HepG2 (cell line): ENCODE data around the gene MYLK2. TPM values are rescaled to one million over a fixed set of nuclear protein-coding genes. Genes with fewer than 3 reads are reported as not detected.

Source experiments
- ATAC-seq: fragments of 200-7000 bp; cut with Tn5 transposase; 3 replicates; pipeline ENCODE4 v1.9.1; 2020; ENCODE audit warnings: mild to moderate bottlenecking, moderate library complexity
- BruUV-seq: library from RNA; stranded (reverse); fragments of 400-500 nt; replicated peaks from 2 replicates; lab custom pipeline; 2021; lab: Mats Ljungman, UMichigan
- CTCF ChIA-PET: fragments of 300-600 bp; formaldehyde crosslinking; extraction: SDS; loops from one replicate; lab custom pipeline; 2021; ENCODE audit warnings: low total read pairs, inconsistent platforms, low intra/inter-chr PET ratio; lab: Yijun Ruan, JAX
- POLR2A ChIA-PET: fragments of 350-600 bp; sonication (Branson Sonifier 250); formaldehyde crosslinking; loops from one replicate; lab custom pipeline; 2020; ENCODE audit warnings: antibody characterized with exemption, inconsistent platforms; lab: Yijun Ruan, JAX
- DNase-seq: peaks from one replicate; pipeline ENCODE4 v3.0.0-alpha.2; 2015; ENCODE audit warnings: low spot score
- FAIRE-seq: peaks from 3 replicates; lab custom pipeline; 2011; peaks lifted over from hg19 to GRCh38; lab: Jason Lieb, UNC
- H2AFZ ChIP-seq: one replicate; pipeline ENCODE4 v1.6.1; 2011; ENCODE audit warnings: low read length, inconsistent platforms
- H3K27ac ChIP-seq: fragments of 300-600 bp; 3 replicates; pipeline ENCODE4 v1.8.0; 2011; ENCODE audit warnings: mixed run types, mild to moderate bottlenecking, mixed read lengths, low read length, inconsistent platforms; ENCODE audit not compliant: insufficient read depth; ENCODE audit errors: extremely low read length
- H3K27me3 ChIP-seq, 2 experiments: fragments of 200-600 bp in 1 of 2; 2 replicates in 1 of 2; 3 replicates in 1 of 2; pipeline versions ENCODE4 v1.6.0 to v1.8.0; 2011; ENCODE audit warnings: low read length in 2 of 2, mild to moderate bottlenecking in 2 of 2, moderate library complexity in 2 of 2, inconsistent platforms in 1 of 2; ENCODE audit not compliant: insufficient read depth in 2 of 2, control insufficient read depth in 1 of 2
- H3K36me3 ChIP-seq, 2 experiments: fragments of 200-600 bp in 1 of 2; replicated peaks in 1 of 2; 2 replicates in 1 of 2; 3 replicates in 1 of 2; pipeline versions ENCODE4 v1.5.1 to v1.8.0; 2011; ENCODE audit warnings: low read length in 2 of 2, inconsistent platforms in 1 of 2; ENCODE audit not compliant: insufficient read depth in 2 of 2, control insufficient read depth in 1 of 2
- H3K4me1 ChIP-seq: 2 replicates; pipeline ENCODE4 v1.5.1; 2012; ENCODE audit warnings: low read length, inconsistent platforms; ENCODE audit not compliant: insufficient read depth
- H3K4me2 ChIP-seq: 2 replicates; pipeline ENCODE4 v1.6.0; 2011; ENCODE audit warnings: low read depth, low read length, inconsistent platforms
- H3K4me3 ChIP-seq, 3 experiments: fragments of 200-600 bp in 1 of 3; sonication (generic), shearing (Covaris generic) in 1 of 3; replicated peaks in 1 of 3; 2 replicates each; pipeline ENCODE4 v1.5.1; 2011 to 2016; ENCODE audit warnings: low read length in 3 of 3, inconsistent platforms in 2 of 3, low read depth in 2 of 3, mild to moderate bottlenecking in 2 of 3, control low read depth in 1 of 3, mixed read lengths in 1 of 3; ENCODE audit not compliant: insufficient read depth in 1 of 3
- H3K79me2 ChIP-seq: one replicate; pipeline ENCODE4 v1.6.1; 2011; ENCODE audit warnings: low read length, inconsistent platforms; ENCODE audit not compliant: insufficient read depth
- H3K9ac ChIP-seq: 2 replicates; pipeline ENCODE4 v1.6.0; 2011; ENCODE audit warnings: mild to moderate bottlenecking, low read depth, low read length, inconsistent platforms; ENCODE audit not compliant: insufficient read depth
- H3K9me3 ChIP-seq: 2 replicates; pipeline ENCODE4 v1.5.1; 2012; ENCODE audit warnings: mild to moderate bottlenecking, low read length
- H4K20me1 ChIP-seq: 2 replicates; pipeline ENCODE4 v1.6.0; 2011; ENCODE audit warnings: inconsistent platforms, mild to moderate bottlenecking, low read length, moderate library complexity; ENCODE audit not compliant: insufficient read depth
- ATRX ChIP-seq: sonication (generic); formaldehyde crosslinking; IDR thresholded peaks from 2 replicates; pipeline ENCODE4 v1.4.0; 2020; ENCODE audit warnings: missing genetic modification reagents, borderline replicate concordance
- JUND ChIP-seq: sonication (generic); formaldehyde crosslinking; IDR thresholded peaks from 2 replicates; pipeline ENCODE4 v1.8.0; 2022; ENCODE audit warnings: mild to moderate bottlenecking, missing genetic modification reagents
- KDM5B ChIP-seq: sonication (generic); formaldehyde crosslinking; IDR thresholded peaks from 2 replicates; pipeline ENCODE4 v1.4.0; 2020; ENCODE audit warnings: missing genetic modification reagents, mild to moderate bottlenecking, borderline replicate concordance
- MYNN ChIP-seq: sonication (generic); formaldehyde crosslinking; IDR thresholded peaks from 2 replicates; pipeline ENCODE4 v1.4.0; 2020; ENCODE audit warnings: mild to moderate bottlenecking, low read depth, missing genetic modification reagents
- RBFOX2 ChIP-seq: fragments of 200-400 bp; formaldehyde crosslinking; IDR thresholded peaks from 2 replicates; pipeline ENCODE4 v1.6.1; 2017; ENCODE audit warnings: low read depth, mild to moderate bottlenecking, low read length
- ZBTB1 ChIP-seq: sonication (generic); formaldehyde crosslinking; IDR thresholded peaks from 2 replicates; pipeline ENCODE4 v1.4.0; 2020; ENCODE audit warnings: missing genetic modification reagents, borderline replicate concordance
- ZBTB7B ChIP-seq: sonication (generic); formaldehyde crosslinking; IDR thresholded peaks from 2 replicates; pipeline ENCODE4 v1.4.0; 2020; ENCODE audit warnings: missing genetic modification reagents
- ZNF160 ChIP-seq: sonication (generic); formaldehyde crosslinking; IDR thresholded peaks from 2 replicates; pipeline ENCODE4 v1.8.0; 2022; ENCODE audit warnings: mild to moderate bottlenecking, inconsistent platforms, missing genetic modification reagents
- ZNF280B ChIP-seq: sonication (generic); formaldehyde crosslinking; IDR thresholded peaks from 2 replicates; pipeline ENCODE4 v1.5.0; 2020; ENCODE audit warnings: missing genetic modification reagents, mild to moderate bottlenecking, borderline replicate concordance
- ZNF280D ChIP-seq: sonication (generic); formaldehyde crosslinking; IDR thresholded peaks from 2 replicates; pipeline ENCODE4 v1.5.1; 2020; ENCODE audit warnings: mild to moderate bottlenecking, missing genetic modification reagents
- ZNF629 ChIP-seq: sonication (generic); formaldehyde crosslinking; conservative IDR thresholded peaks from 2 replicates; pipeline ENCODE4 v1.5.0; 2020; ENCODE audit warnings: missing genetic modification reagents
- ZNF768 ChIP-seq: sonication (generic); formaldehyde crosslinking; IDR thresholded peaks from 2 replicates; pipeline ENCODE4 v1.4.0; 2020; ENCODE audit warnings: missing genetic modification reagents
- ZNF879 ChIP-seq: sonication (generic); formaldehyde crosslinking; IDR thresholded peaks from 2 replicates; pipeline ENCODE4 v1.8.1; 2023; ENCODE audit warnings: missing genetic modification reagents
- WGBS: methylation state at CpG from one replicate; pipeline ENCODE4 v1.1.6; 2017; ENCODE audit warnings: low lambda C conversion rate; 5-methylcytosine and 5-hydroxymethylcytosine counted together
- in situ Hi-C: cut with HindIII; loops from 2 replicates; pipeline ENCODE4 v1.10.0; 2017; ENCODE audit warnings: low pct_unique_long_range_greater_than_20kb; ENCODE audit not compliant: extremely low pct_ligation_motif_present
- intact Hi-C: fragments of 100-400 bp; cut with micrococcal nuclease; formaldehyde crosslinking; loops from one replicate; pipeline ENCODE4 v1.10.0; 2022; ENCODE audit not compliant: unreplicated experiment
- polyA plus RNA-seq, 8 experiments: library from polyadenylated mRNA; depleted of rRNA in 3 of 8; stranded (reverse) in 7 of 8; unstranded in 1 of 8; fragments of >200 nt; fragmentation: Illumina TruSeq in 4 of 8; extraction: Trizol in 4 of 8; gene quantifications; 2 replicates each; pipeline versions ENCODE4 v1.2.1 to v1.2.3, GENCODE V29; 2011 to 2016; ENCODE audit warnings: low read depth in 4 of 8, missing spikeins in 1 of 8, mixed read lengths in 1 of 8; ENCODE audit not compliant: insufficient read depth in 1 of 8
- total RNA-seq, 5 experiments: library from RNA; depleted of rRNA; stranded (reverse); fragments of >200 nt; fragmentation: Illumina TruSeq; extraction: Trizol; gene quantifications; 2 replicates each; pipeline ENCODE4 v1.2.3, GENCODE V29; 2016; ENCODE audit warnings: low read depth in 1 of 5
- TF ChIP-seq, protein P1 (sequence below): IDR thresholded peaks from 2 replicates; pipeline ENCODE4 v1.6.1; 2016; ENCODE audit warnings: mild to moderate bottlenecking

Gene MYLK2
- total and polyA plus RNA-seq, 2 of the 13 experiments (the other 11 are each of a cell fraction or from before 2014, with no cell fraction given), result 0.27 TPM; not detected in 1

DNA sequence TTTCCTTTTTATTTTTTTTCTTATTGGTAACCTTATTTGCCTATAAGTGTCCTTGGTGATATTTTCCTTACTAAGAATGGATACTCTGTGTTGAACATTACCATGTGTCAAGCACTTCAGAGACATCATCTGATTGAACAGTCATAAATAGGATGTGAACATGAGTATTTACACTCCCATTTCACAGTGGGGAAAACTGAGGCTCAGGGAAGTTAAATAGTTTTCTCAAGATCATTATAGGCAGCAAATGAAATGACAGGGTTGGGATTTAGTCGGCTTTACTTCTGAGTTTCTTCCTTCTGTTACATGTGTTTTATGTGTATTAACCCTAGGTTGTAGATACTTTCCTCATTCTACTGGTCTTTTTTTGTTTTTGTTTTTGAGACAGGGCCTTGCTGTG, 44.7 kb upstream of the MYLK2 start:
- in situ Hi-C loops (no loop called here), intact Hi-C loops (no loop called here)
- H3K27me3 ChIP-seq, result no peaks in the 10 kb centered on the region
- H3K27ac ChIP-seq, result no peak overlapping the region
- no peaks in the 10 kb centered on the region for H3K79me2 ChIP-seq
- no peak overlapping the region for H2AFZ ChIP-seq
- FAIRE-seq, result no peak
- H3K9ac ChIP-seq, result no peak overlapping the region
- no peaks in the 10 kb centered on the region for H3K4me1 ChIP-seq
- CTCF ChIA-PET, result no interaction called here
- 100% methylated on average over 1 of the region's 1 CpG for WGBS
- no TSS peak for BruUV-seq
- no peak overlapping the region for H3K4me3 ChIP-seq
- POLR2A ChIA-PET, result no interaction called here
- no peak overlapping the region for H3K4me2 ChIP-seq
- no peaks in the 10 kb centered on the region for H3K9me3 ChIP-seq
- no peaks in the 10 kb centered on the region for H4K20me1 ChIP-seq
- TF ChIP-seq ZNF629 (peak; percentile 95), ZNF280B (CRISPR knock-in tag) (no peak), ATRX (CRISPR knock-in tag) (no peak)
- TF ChIP-seq, all 625 proteins: peak for 1
- ATAC-seq, result no peak
- H3K36me3 ChIP-seq, result peaks cover 44 to 87% of the 10 kb centered on the region in 2 experiments
- no peak for DNase-seq

- Histone ChIP-seq H2AFZ (no peak overlapping the region), H3K79me2 (no peaks in the 10 kb centered on the region), H3K9me3 (no peaks in the 10 kb centered on the region), H3K9ac (no peak overlapping the region), H3K36me3 (peaks cover 54 to 94% of the 10 kb centered on the region in 2 experiments), H4K20me1 (no peaks in the 10 kb centered on the region), H3K4me2 (no peak overlapping the region), H3K27ac (no peak overlapping the region), H3K4me3 (no peak overlapping the region), H3K27me3 (no peaks in the 10 kb centered on the region), H3K4me1 (no peaks in the 10 kb centered on the region)
- no peak for DNase-seq
- intact Hi-C loops, result no loop called here
- no peak for FAIRE-seq
- in situ Hi-C loops, result no loop called here
- WGBS, result 98% methylated on average over 2 of the region's 2 CpGs
- no peak for ATAC-seq
- no TSS peak for BruUV-seq
- ChIA-PET POLR2A (interaction anchor here (0.7 kb wide), 1 partner anchor 65 kb away, joined by 3 read pairs; no protein-coding TSS in a partner anchor), CTCF (no interaction called here)
- TF ChIP-seq RBFOX2 (no peak), KDM5B (no peak), JUND (CRISPR knock-in tag) (no peak), ZNF879 (CRISPR knock-in tag) (no peak), ZNF160 (CRISPR knock-in tag) (no peak), ZNF280D (CRISPR knock-in tag) (no peak), ZBTB7B (CRISPR knock-in tag) (no peak), ZNF768 (CRISPR knock-in tag) (no peak), ZBTB1 (CRISPR knock-in tag) (no peak), MYNN (CRISPR knock-in tag) (no peak)
- TF ChIP-seq, protein P1, sequence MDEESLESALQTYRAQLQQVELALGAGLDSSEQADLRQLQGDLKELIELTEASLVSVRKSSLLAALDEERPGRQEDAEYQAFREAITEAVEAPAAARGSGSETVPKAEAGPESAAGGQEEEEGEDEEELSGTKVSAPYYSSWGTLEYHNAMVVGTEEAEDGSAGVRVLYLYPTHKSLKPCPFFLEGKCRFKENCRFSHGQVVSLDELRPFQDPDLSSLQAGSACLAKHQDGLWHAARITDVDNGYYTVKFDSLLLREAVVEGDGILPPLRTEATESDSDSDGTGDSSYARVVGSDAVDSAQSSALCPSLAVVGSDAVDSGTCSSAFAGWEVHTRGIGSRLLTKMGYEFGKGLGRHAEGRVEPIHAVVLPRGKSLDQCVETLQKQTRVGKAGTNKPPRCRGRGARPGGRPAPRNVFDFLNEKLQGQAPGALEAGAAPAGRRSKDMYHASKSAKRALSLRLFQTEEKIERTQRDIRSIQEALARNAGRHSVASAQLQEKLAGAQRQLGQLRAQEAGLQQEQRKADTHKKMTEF, result no peak
Observed at GRCh38 chr20:31780839-31781238, 38.3 kb upstream of the MYLK2 start.
